GM06990 (cell line): ENCODE results near the gene PHAF1.
"Not testable (repeated sequence)": the region's sequence is repeated elsewhere in the genome, so short reads cannot be mapped to it uniquely, and the experiment has no call there.

Source experiments
- DNase-seq: peaks from one replicate; pipeline ENCODE4 v3.0.0-alpha.2; 2011; ENCODE audit not compliant: insufficient read length; ENCODE audit errors: extremely low read depth
- H3K27me3 ChIP-seq: replicated peaks from 2 replicates; pipeline ENCODE4 v1.6.0; 2011; ENCODE audit warnings: low read length; ENCODE audit not compliant: control insufficient read depth, insufficient read depth
- H3K36me3 ChIP-seq: 2 replicates; pipeline ENCODE4 v1.5.1; 2011; ENCODE audit warnings: low read length; ENCODE audit not compliant: control insufficient read depth, insufficient read depth
- H3K4me3 ChIP-seq: replicated peaks from 2 replicates; pipeline ENCODE4 v1.5.1; 2011; ENCODE audit warnings: low read depth, mild to moderate bottlenecking, control low read depth, low read length
- TF ChIP-seq, protein P1 (sequence below): IDR thresholded peaks from 2 replicates; pipeline ENCODE4 v1.5.1; 2011; ENCODE audit warnings: low read length, control low read depth, mild to moderate bottlenecking, inconsistent platforms; ENCODE audit not compliant: insufficient read depth, poor library complexity, severe bottlenecking

The PHAF1 gene

DNA sequence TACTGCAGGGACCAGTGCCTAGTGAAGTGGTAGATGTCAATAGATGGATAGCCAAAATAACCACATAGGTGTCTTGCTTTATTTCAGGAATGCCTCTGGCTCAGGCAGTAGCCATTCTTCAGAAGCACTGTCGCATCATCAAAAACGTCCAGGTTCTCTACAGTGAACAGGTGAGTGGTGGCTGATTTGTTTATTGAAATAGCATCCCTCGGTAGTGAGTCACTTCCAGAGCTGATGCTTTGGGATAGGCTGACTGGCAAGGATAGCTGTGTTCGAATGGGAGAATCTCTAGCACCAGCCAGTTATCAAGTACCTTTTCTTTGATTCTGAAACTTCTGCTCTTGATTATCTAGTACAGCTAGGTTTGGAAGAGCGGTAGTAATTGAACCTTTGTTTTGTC, 10.3 kb downstream of the PHAF1 start:
- H3K4me3 ChIP-seq: no peak overlapping the region
- TF ChIP-seq, protein P1, sequence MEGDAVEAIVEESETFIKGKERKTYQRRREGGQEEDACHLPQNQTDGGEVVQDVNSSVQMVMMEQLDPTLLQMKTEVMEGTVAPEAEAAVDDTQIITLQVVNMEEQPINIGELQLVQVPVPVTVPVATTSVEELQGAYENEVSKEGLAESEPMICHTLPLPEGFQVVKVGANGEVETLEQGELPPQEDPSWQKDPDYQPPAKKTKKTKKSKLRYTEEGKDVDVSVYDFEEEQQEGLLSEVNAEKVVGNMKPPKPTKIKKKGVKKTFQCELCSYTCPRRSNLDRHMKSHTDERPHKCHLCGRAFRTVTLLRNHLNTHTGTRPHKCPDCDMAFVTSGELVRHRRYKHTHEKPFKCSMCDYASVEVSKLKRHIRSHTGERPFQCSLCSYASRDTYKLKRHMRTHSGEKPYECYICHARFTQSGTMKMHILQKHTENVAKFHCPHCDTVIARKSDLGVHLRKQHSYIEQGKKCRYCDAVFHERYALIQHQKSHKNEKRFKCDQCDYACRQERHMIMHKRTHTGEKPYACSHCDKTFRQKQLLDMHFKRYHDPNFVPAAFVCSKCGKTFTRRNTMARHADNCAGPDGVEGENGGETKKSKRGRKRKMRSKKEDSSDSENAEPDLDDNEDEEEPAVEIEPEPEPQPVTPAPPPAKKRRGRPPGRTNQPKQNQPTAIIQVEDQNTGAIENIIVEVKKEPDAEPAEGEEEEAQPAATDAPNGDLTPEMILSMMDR: no peak
- DNase-seq: no peak
- no peaks in the 10 kb centered on the region for H3K27me3 ChIP-seq
- peaks cover 9% of the 10 kb centered on the region for H3K36me3 ChIP-seq

DNA sequence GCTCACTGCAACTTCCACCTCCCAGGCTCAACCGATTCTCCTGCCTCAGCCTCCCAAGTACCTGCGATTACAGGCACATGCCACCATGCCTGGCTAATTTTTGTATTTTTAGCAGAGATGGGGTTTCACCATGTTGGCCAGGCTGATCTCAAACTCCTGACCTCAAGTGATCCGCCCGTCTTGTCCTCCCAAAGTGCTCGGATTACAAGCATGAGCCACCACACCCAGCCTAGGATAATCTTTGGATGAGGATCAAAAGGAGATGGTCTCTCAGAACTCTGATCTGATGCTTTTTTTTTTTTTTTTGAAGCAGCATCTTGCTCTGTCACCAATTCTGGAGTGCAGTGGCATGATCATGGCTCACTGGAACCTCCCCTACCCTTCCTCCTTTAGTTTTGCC, 13.1 kb downstream of the PHAF1 start:
- H3K27me3 ChIP-seq, H3K4me3 ChIP-seq, H3K36me3 ChIP-seq, DNase-seq: not testable (repeated sequence)

DNA sequence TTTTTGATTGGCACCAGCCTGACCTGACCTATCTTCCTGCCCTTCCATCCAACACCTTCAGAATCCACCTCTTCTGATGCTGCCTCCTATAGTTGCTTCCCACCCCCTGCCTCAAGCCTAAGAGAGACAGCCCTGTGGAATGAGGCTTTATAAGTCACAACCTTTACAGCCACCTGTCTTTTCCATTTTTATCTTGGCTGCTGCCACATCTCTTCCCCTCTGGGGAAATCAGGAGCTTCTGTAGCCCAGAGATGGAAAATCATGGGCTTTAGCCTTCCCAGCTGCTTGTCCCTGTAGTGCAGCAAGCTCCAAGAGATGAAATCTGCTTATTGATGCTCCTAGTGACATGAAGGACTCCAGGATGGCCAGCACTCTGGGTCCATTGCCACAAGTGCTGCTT, 18.7 kb downstream of the PHAF1 start:
- DNase-seq: no peak
- TF ChIP-seq, protein P1: no peak
- Histone ChIP-seq H3K4me3 (no peak overlapping the region), H3K36me3 (no peaks in the 10 kb centered on the region; the same call in none of the 2 replicates), H3K27me3 (no peaks in the 10 kb centered on the region)

DNA sequence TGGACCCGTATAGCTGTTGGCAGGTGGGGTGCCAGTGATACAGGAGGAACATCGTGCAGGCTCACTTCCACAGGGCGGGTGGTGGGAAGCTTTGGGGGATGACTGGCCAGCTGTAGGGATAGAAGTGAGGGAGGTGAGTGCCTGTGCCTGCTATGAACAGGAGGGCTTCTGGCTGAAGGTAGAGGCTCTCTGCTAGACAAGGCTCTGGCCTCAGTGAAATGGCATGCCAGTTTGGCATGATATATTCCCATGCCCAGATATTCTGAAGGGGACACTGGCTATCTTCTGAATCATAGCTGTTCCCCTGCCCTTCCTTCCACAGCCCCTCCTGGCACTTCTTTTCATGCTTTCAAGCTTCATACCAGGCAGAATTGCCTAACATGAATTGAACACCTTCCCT, 19.1 kb downstream of the PHAF1 start:
- Histone ChIP-seq H3K4me3 (no peak overlapping the region), H3K27me3 (no peaks in the 10 kb centered on the region), H3K36me3 (peaks cover under 1% of the 10 kb centered on the region)
- TF ChIP-seq, protein P1: no peak
- DNase-seq: no peak

DNA sequence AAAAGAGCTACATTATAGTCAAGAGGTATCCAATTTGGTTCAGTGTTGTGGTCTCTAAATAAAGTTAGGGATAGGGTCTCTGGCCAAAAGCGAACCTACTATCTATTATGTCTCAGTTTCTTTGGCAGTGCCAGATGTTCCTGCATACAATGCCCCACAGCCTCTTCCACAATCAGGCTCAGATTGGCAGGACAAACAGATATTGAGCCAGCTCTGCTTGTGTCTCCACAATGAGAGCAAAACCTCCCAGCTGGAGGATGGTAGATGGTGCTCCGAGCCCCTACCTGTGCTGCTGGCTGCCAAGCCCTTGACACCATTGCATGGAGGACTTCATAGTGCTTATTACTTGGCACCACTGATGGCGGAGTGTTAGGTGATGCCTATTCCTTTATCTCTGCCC, 19.7 kb downstream of the PHAF1 start:
- peaks cover 6% of the 10 kb centered on the region for H3K36me3 ChIP-seq
- DNase-seq: no peak
- TF ChIP-seq, protein P1: no peak

DNA sequence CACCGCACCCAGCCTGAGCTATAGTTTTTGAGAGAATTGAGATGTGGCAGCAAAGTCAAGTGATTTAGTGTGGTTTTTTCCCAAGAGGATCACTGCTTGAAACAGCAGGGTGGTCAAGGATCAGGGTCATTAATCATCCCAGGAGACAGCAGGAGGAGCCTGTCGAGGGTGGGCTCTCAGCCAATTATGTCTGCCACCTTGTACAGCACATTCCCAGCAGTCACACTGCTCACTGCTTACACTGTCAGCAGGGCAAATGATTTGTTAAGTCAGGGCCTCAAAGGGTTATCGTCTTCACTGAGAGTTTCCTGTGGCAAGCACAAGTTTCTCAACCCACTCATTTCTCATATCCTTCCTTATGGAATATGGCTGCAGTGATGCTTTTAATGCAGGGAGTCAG, 27.9 kb downstream of the PHAF1 start:
- TF ChIP-seq, protein P1: no peak
- Histone ChIP-seq H3K36me3 (peaks cover 28% of the 10 kb centered on the region), H3K27me3 (no peaks in the 10 kb centered on the region), H3K4me3 (no peak overlapping the region)
- DNase-seq: no peak

More for the DNA sequence above, 19.7 kb downstream of the PHAF1 start:
- H3K4me3 ChIP-seq: no peak overlapping the region
- H3K27me3 ChIP-seq: no peaks in the 10 kb centered on the region
